Testis (tissue), 2 donors: Measurements from ENCODE around the gene TCIRG1.

Experiments
- CTCF ChIP-seq, 3 experiments: fragments of 450-650 bp in 2 of 3; fragments of 200-600 bp in 1 of 3; sonication (generic) in 1 of 3; IDR thresholded peaks; one replicate each; pipeline ENCODE4 v1.5.1; 2016 to 2019; ENCODE audit warnings: antibody characterized with exemption in 3 of 3, mild to moderate bottlenecking in 2 of 3, moderate library complexity in 1 of 3
- POLR2A ChIP-seq: fragments of 450-650 bp; IDR thresholded peaks from one replicate; pipeline ENCODE4 v1.6.1; 2017; ENCODE audit warnings: antibody characterized with exemption, mild to moderate bottlenecking, moderate library complexity

- no peak for TF ChIP-seq CTCF (IDR thresholded peaks at IDR 0.05)
- TF ChIP-seq POLR2A: no peak
These were observed 15.4 kb downstream of the TCIRG1 start for GRCh38 chr11:68053981-68054812.
